Epithelial cell of esophagus (primary cell): Measurements from ENCODE around the gene HOXB7.

Experiments used
- DNase-seq: peaks from one replicate; pipeline ENCODE4 v3.0.0; 2010; ENCODE audit warnings: low read depth
- H3K4me3 ChIP-seq: 2 replicates; pipeline ENCODE4 v1.5.1; 2011; ENCODE audit warnings: mild to moderate bottlenecking, low read length, control low read depth
- TF ChIP-seq, protein P1 (sequence below): IDR thresholded peaks from 2 replicates; pipeline ENCODE4 v1.5.1; 2011; ENCODE audit warnings: low read depth, mild to moderate bottlenecking, low read length, control low read depth, inconsistent platforms; ENCODE audit not compliant: insufficient read depth; ENCODE audit errors: missing control alignments

The HOXB7 gene

DNA sequence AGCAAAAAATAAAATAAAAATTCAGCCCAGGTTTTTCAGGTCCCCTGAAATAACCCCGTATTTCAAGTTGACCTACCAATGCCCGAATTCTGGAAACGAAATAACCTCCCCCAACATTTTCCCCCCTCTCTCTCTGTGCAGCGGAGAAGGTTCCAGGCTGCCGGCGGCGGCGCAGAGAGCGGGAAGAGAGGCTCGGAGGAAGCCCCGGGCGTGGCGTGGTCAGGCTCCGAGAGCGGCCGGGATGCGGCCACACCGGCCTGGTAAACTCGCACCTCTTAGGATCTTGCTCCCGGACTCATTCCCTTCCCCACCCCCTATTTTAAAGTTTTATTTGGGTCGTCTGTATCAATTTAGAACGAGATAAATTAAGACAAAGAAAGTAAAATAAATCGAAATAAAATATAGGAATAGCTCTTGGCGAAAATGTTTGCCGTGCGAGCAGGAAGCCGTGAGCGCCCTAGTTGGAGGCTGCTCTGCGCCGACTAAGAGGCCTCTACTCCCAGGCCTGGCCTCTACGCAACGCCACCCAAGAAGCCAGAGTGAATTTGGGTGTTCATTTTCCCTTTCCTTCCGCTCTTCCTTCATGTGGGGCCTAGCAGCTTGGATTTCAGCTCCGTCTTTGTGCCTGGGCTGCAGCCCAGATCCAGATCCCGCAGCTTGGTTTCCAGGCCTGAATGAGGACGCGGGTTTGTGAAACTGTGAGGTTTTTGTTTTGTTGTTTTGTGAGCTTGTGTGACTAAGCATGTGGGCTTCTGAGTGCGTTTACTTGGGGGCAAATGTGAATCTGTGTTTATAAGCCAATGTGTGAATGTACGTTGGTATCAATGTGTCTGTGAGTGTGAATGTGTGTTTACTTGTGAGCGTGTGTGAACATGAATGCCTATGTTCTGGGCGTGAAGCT, 4.6 kb downstream of the HOXB7 start:
- no peak for DNase-seq
- H3K4me3 ChIP-seq = no peak overlapping the region
- TF ChIP-seq, protein P1, sequence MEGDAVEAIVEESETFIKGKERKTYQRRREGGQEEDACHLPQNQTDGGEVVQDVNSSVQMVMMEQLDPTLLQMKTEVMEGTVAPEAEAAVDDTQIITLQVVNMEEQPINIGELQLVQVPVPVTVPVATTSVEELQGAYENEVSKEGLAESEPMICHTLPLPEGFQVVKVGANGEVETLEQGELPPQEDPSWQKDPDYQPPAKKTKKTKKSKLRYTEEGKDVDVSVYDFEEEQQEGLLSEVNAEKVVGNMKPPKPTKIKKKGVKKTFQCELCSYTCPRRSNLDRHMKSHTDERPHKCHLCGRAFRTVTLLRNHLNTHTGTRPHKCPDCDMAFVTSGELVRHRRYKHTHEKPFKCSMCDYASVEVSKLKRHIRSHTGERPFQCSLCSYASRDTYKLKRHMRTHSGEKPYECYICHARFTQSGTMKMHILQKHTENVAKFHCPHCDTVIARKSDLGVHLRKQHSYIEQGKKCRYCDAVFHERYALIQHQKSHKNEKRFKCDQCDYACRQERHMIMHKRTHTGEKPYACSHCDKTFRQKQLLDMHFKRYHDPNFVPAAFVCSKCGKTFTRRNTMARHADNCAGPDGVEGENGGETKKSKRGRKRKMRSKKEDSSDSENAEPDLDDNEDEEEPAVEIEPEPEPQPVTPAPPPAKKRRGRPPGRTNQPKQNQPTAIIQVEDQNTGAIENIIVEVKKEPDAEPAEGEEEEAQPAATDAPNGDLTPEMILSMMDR = no peak

DNA sequence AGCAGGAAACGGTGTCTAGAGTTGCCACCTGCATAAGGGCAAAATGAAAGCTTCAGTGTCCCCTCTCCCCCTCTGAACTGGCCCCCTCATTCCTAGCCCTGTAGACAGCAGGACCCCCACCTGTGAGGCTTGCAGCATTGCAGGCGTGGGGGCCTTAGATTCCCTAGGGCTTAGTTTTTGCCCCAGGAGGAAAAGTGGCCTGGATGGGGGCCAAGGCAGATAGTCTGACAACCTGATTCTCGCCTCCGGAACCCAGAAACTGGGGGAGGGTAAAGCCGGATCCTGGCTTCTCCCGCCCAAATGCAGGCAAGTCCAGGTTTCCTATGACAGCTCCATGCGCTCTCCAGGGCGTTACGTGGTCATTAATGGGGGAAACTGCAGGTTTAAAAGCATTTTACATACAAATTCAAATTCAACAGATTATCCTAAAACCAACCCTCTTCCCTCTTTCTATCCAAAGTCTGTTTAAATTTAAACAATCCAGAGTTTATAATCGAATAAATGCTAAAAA, 5.4 kb downstream of the HOXB7 start:
- TF ChIP-seq, protein P1 = no peak
- DNase-seq = no peak
- H3K4me3 ChIP-seq = no peak overlapping the region

DNA sequence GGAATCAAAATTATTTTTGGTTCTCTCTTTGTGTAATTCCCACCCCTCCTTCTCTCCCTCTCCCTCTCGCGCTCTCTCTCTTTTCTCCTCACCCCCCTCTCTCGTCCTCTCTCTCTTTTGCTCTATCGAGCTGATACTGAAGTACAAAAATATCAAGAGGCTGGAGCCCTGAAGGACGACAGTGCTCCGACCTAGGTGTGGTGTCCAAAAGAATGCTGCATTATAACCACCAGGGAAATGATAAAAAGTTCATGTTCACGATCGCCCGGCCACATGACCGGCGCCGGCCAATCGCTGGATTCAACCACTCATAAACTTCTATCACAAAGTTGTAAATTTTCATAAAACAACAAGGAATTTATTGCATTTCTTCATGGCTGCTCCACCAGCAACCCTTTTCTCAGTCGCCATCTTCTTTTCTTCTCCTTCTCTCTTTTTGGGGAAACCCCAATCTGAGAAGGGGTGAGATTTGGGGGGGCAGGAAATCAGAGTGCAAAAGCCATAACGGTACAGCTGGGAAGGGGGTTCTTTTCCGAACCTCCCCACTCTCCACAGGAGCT, 6.0 kb downstream of the HOXB7 start, which contains the start of gene HOXB6:
HOXB6 (minus strand) TSS at position 217 of the 560 bp plus-strand sequence. CDS start 6,836 bp downstream, outside the sequence.
- H3K4me3 ChIP-seq = no peak within 1 kb of the TSS
- TF ChIP-seq, protein P1 = no peak
- no peak for DNase-seq

DNA sequence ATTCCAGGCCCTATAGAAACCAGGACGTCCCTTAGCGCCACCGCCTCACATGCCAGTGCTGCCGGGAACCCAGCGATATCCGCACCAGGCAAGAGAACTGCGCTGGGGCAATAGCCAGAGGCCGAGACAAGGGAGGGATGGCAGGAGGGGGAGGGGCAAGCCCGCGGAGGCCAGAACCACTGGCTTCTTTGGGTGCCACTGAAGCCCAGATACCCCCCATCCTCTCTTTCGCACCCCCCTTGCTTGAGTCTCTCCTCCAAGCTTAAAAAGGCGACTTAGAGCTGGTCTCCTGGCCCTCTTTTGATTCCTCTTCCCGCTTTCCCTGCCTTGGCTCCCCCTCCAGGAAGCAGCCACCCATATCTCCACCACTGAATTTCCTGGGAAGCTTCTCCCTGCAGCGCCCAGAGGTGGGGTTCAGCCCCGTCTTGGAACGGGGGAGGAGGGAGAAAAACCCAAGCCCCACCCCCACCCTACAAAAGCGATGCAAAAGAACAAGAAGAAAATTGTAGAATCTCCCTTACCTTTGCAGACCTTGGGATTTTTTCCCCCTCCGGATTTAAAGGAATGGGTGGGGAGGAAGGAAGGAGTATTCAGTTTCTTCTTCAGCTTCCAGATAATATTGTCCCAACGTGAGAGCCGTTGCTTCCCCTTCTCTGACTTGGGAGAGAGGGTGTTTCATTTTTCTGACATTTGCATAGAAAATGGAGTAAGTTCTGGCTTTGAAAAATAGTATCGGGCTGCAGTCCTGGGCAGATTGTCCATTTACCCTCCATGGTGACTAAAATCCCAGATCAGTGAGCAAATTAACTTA, 6.7 kb downstream of the HOXB7 start:
- no peak for DNase-seq
- H3K4me3 ChIP-seq = no peak overlapping the region
- TF ChIP-seq, protein P1 = no peak

DNA sequence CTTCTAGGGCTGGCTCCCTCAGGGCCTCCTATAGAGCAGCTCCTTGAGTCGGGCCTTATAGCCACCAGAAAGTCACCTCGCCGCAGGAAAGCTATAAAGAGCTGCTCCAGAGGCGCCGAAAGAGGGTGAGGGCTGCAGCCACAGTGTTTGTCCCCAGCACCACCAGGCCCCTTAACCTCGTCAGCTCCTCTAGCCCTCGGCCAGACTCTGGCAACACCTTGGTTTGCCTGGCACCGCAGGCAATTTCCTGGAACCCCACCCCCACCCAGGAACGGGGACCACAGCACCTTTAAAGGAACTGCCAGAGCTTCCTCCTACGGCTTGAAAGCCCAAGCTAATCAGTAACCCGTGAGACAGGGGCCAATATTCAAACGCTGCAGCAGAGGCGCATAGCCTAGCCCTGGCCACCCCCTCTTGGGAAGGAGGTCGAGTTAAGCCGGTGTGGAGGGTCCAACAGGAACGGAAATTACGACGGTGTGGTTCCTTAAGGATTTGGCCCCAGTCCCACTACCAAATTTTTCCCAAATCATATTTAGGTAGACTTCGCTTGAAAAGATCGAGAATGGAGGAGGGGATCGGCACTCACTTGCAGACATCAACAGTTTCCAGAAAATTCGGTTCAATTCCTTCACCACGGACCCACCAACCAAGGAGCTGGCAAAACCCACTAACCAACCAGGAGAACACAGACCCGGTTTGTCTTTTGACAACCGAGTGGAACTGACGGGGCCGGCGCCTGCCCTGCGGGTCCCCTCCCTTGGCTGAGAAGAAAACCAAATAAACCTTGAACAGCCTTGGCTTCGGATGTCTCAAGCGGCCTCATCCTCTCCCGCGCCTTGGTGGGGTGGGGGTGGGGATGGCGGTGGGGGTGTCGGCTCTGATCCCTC, 9.0 kb downstream of the HOXB7 start:
- no peak for DNase-seq
- TF ChIP-seq, protein P1 = no peak
- no peak overlapping the region for H3K4me3 ChIP-seq

DNA sequence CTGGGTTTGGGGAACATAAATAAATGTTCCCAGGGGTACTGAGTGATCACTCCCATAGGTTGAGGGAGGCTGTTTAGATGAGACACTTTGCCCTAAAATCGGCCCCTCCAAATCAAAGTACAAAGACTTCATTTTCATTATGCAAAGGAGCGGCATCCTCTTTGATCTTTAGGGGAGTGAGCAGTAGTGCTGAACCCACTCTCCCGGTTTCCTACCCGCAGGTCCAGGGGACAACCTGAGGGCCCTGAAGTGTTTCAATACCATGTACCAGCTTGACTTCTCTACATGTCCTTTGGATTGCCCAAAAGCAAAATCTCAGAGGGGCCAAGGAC, 9.6 kb downstream of the HOXB7 start:
- no peak for DNase-seq
- no peak overlapping the region for H3K4me3 ChIP-seq
- TF ChIP-seq, protein P1 = no peak
